K562 (cell line): Measurements from ENCODE around the gene HMG20B. TPM values are rescaled to one million over a fixed set of nuclear protein-coding genes. Genes with fewer than 3 reads are reported as not detected.

ENCODE experiments used
- BCL6 ChIP-seq: fragments of 250-450 bp; sonication (Bioruptor Pico); IDR thresholded peaks from 2 replicates; pipeline ENCODE4 v1.4.0; 2020
- EP400 ChIP-seq: fragments of 450-650 bp; IDR thresholded peaks from 2 replicates; pipeline ENCODE4 v1.6.1; 2017; ENCODE audit warnings: antibody characterized with exemption, mild to moderate bottlenecking, moderate library complexity
- FOXK2 ChIP-seq, 2 experiments: fragments of 450-650 bp; IDR thresholded peaks in 1 of 2; conservative IDR thresholded peaks in 1 of 2; 2 replicates each; pipeline ENCODE4 v1.6.1; 2016; ENCODE audit warnings: low read depth in 2 of 2, mild to moderate bottlenecking in 1 of 2
- GTF2F1 ChIP-seq: IDR thresholded peaks from 2 replicates; pipeline ENCODE4 v1.6.1; 2011; ENCODE audit warnings: low read depth, low read length, improper control_type of control experiment
- HDGF ChIP-seq: fragments of 450-650 bp; IDR thresholded peaks from 2 replicates; pipeline ENCODE4 v1.6.1; 2016
- KHSRP ChIP-seq: fragments of 450-650 bp; IDR thresholded peaks from 2 replicates; pipeline ENCODE4 v1.6.1; 2017
- MCM7 ChIP-seq, 2 experiments: fragments of 450-650 bp; IDR thresholded peaks; 2 replicates each; pipeline ENCODE4 v1.6.1; 2016 to 2018
- NEUROD1 ChIP-seq: fragments of 150-350 bp; IDR thresholded peaks from 2 replicates; pipeline ENCODE4 v1.6.1; 2014; ENCODE audit warnings: borderline replicate concordance, low read length, low read depth; ENCODE audit not compliant: partially characterized antibody
- NFIX ChIP-seq: fragments of 250-450 bp; sonication (Bioruptor Pico); IDR thresholded peaks from 2 replicates; pipeline ENCODE4 v1.4.0; 2020; ENCODE audit warnings: low read depth, mild to moderate bottlenecking, moderate library complexity
- POLR2B ChIP-seq: fragments of 450-650 bp; IDR thresholded peaks from 2 replicates; pipeline ENCODE4 v1.6.1; 2018; ENCODE audit warnings: low read depth; ENCODE audit not compliant: partially characterized antibody
- PPARD ChIP-seq: fragments of 250-450 bp; sonication (Bioruptor Pico); IDR thresholded peaks from 2 replicates; pipeline ENCODE4 v1.8.0; 2022; ENCODE audit warnings: inconsistent platforms, mild to moderate bottlenecking, moderate library complexity
- ZNF165 ChIP-seq: fragments of 250-450 bp; sonication (Bioruptor Pico); IDR thresholded peaks from 2 replicates; pipeline ENCODE4 v1.4.0; 2020; ENCODE audit warnings: borderline replicate concordance
- ZNF197 ChIP-seq: fragments of 200-800 bp; sonication (Bioruptor generic); IDR thresholded peaks from 2 replicates; pipeline ENCODE4 v1.6.1; 2016; ENCODE audit warnings: low read depth, missing genetic modification characterization, missing compliant biosample characterization
- polyA plus RNA-seq, 8 experiments: library from polyadenylated mRNA; depleted of rRNA in 4 of 8; stranded (reverse) in 5 of 8; unstranded in 3 of 8; fragments of >200 nt; fragmentation: Nextera tagmentation in 2 of 8; fragmentation: Illumina TruSeq in 1 of 8; extraction: Ambion mirVana in 2 of 8; extraction: Trizol in 1 of 8; gene quantifications; 2 replicates each; pipeline versions ENCODE4 v1.2.1 to v1.2.3, GENCODE V29; 2011 to 2014; ENCODE audit warnings: inconsistent platforms in 1 of 8, missing spikeins in 1 of 8
- total RNA-seq, 7 experiments: library from RNA; depleted of rRNA in 6 of 7; stranded (reverse); fragments of >200 nt in 6 of 7; fragmentation: Illumina TruSeq in 2 of 7; extraction: Trizol in 2 of 7; gene quantifications; 2 replicates each; pipeline versions ENCODE4 v1.2.1 to v1.2.3, GENCODE V29; 2011 to 2021; ENCODE audit warnings: low replicate concordance in 1 of 7
- TF ChIP-seq, protein P1 (sequence below): sonication (generic); formaldehyde crosslinking; IDR thresholded peaks from 2 replicates; pipeline ENCODE4 v1.8.0; 2022; ENCODE audit warnings: mild to moderate bottlenecking, missing genetic modification reagents
- TF ChIP-seq, protein P2 (sequence below): IDR thresholded peaks from 2 replicates; pipeline ENCODE4 v1.6.1; 2012; ENCODE audit warnings: low read depth, low read length, improper control_type of control experiment, borderline replicate concordance
- TF ChIP-seq, protein P3 (sequence below): fragments of 450-650 bp; formaldehyde crosslinking; IDR thresholded peaks from 2 replicates; pipeline ENCODE4 v1.4.0; 2022; ENCODE audit warnings: missing genetic modification characterization
- TF ChIP-seq, protein P4 (sequence below): fragments of 250-450 bp; sonication (Bioruptor Pico); IDR thresholded peaks from 2 replicates; pipeline ENCODE4 v1.5.0; 2021
- TF ChIP-seq, protein P5 (sequence below), 2 experiments: fragments of 450-650 bp; conservative IDR thresholded peaks; 2 replicates each; pipeline ENCODE4 v1.6.1; 2017; ENCODE audit warnings: mild to moderate bottlenecking in 2 of 2, moderate library complexity in 2 of 2
- TF ChIP-seq, protein P6 (sequence below): fragments of 450-650 bp; IDR thresholded peaks from 2 replicates; pipeline ENCODE4 v1.6.1; 2016; ENCODE audit warnings: low read depth, mild to moderate bottlenecking, moderate library complexity
- TF ChIP-seq, protein P7 (sequence below): sonication (generic); formaldehyde crosslinking; IDR thresholded peaks from 2 replicates; pipeline ENCODE4 v1.8.0; 2022; ENCODE audit warnings: mild to moderate bottlenecking, missing genetic modification reagents

Gene HMG20B
- total and polyA plus RNA-seq, 9 of the 15 experiments (the other 6 are each of a cell fraction or from before 2014, with no cell fraction given): 0.35 to 172 (median 38.6) TPM

DNA sequence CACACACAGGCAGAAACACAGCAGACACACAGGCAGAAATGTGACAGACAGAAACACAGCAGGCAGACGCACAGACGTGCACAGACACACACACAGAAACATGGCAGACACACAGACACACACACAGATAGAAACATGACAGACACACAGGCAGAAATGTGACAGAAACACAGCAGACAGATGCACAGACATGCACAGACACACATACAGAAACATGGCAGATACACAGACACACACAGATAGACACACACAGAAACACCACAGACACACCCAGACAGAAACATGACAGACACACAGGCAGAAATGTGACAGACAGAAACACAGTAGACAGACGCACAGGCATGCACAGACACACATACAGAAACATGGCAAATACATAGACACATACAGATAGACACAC is 32.6 kb downstream of the HMG20B start (continued):
- TF ChIP-seq, protein P1, sequence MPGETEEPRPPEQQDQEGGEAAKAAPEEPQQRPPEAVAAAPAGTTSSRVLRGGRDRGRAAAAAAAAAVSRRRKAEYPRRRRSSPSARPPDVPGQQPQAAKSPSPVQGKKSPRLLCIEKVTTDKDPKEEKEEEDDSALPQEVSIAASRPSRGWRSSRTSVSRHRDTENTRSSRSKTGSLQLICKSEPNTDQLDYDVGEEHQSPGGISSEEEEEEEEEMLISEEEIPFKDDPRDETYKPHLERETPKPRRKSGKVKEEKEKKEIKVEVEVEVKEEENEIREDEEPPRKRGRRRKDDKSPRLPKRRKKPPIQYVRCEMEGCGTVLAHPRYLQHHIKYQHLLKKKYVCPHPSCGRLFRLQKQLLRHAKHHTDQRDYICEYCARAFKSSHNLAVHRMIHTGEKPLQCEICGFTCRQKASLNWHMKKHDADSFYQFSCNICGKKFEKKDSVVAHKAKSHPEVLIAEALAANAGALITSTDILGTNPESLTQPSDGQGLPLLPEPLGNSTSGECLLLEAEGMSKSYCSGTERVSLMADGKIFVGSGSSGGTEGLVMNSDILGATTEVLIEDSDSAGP: no peak
- TF ChIP-seq KHSRP (0 out of 2 replicates have a peak, but pooled peaks have one; percentile 41), ZNF165 (no peak), POLR2B (peak; percentile 14), BCL6 (CRISPR knock-in tag) (no peak), ZNF197 (CRISPR knock-in tag) (no peak), HDGF (peak; percentile 70; the same call in 1 of the 2 replicates), FOXK2 (conservative IDR thresholded peaks at IDR 0.05 in 1 of 2, IDR thresholded peaks at IDR 0.05 in 1 of 2; ENCODE audit: low read depth in 2 of 2) (peak in 1 of 2 experiments; percentile 69; a peak in 2 of 4 replicates), NEUROD1 (no peak), MCM7 (IDR thresholded peaks at IDR 0.05) (peak in 1 of 2 experiments; percentile 57; a peak in 1 of 4 replicates), GTF2F1 (no peak), EP400 (no peak), NFIX (no peak), PPARD (CRISPR knock-in tag) (no peak)
- TF ChIP-seq, protein P2, sequence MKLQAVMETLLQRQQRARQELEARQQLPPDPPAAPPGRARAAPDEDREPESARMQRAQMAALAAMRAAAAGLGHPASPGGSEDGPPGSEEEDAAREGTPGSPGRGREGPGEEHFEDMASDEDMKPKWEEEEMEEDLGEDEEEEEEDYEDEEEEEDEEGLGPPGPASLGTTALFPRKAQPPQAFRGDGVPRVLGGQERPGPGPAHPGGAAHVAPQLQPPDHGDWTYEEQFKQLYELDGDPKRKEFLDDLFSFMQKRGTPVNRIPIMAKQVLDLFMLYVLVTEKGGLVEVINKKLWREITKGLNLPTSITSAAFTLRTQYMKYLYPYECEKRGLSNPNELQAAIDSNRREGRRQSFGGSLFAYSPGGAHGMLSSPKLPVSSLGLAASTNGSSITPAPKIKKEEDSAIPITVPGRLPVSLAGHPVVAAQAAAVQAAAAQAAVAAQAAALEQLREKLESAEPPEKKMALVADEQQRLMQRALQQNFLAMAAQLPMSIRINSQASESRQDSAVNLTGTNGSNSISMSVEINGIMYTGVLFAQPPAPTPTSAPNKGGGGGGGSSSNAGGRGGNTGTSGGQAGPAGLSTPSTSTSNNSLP: no peak
- TF ChIP-seq, protein P3, sequence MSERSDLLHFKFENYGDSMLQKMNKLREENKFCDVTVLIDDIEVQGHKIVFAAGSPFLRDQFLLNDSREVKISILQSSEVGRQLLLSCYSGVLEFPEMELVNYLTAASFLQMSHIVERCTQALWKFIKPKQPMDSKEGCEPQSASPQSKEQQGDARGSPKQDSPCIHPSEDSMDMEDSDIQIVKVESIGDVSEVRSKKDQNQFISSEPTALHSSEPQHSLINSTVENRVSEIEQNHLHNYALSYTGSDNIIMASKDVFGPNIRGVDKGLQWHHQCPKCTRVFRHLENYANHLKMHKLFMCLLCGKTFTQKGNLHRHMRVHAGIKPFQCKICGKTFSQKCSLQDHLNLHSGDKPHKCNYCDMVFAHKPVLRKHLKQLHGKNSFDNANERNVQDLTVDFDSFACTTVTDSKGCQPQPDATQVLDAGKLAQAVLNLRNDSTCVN (CRISPR knock-in tag): no peak
- TF ChIP-seq, protein P4, sequence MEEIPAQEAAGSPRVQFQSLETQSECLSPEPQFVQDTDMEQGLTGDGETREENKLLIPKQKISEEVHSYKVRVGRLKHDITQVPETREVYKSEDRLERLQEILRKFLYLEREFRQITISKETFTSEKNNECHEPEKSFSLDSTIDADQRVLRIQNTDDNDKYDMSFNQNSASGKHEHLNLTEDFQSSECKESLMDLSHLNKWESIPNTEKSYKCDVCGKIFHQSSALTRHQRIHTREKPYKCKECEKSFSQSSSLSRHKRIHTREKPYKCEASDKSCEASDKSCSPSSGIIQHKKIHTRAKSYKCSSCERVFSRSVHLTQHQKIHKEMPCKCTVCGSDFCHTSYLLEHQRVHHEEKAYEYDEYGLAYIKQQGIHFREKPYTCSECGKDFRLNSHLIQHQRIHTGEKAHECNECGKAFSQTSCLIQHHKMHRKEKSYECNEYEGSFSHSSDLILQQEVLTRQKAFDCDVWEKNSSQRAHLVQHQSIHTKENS (CRISPR knock-in tag): no peak
- TF ChIP-seq, protein P5, sequence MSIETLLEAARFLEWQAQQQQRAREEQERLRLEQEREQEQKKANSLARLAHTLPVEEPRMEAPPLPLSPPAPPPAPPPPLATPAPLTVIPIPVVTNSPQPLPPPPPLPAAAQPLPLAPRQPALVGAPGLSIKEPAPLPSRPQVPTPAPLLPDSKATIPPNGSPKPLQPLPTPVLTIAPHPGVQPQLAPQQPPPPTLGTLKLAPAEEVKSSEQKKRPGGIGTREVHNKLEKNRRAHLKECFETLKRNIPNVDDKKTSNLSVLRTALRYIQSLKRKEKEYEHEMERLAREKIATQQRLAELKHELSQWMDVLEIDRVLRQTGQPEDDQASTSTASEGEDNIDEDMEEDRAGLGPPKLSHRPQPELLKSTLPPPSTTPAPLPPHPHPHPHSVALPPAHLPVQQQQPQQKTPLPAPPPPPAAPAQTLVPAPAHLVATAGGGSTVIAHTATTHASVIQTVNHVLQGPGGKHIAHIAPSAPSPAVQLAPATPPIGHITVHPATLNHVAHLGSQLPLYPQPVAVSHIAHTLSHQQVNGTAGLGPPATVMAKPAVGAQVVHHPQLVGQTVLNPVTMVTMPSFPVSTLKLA (conservative IDR thresholded peaks at IDR 0.05): peak in 1 of 2 experiments; percentile 10; a peak in 1 of 4 replicates
- TF ChIP-seq, protein P6, sequence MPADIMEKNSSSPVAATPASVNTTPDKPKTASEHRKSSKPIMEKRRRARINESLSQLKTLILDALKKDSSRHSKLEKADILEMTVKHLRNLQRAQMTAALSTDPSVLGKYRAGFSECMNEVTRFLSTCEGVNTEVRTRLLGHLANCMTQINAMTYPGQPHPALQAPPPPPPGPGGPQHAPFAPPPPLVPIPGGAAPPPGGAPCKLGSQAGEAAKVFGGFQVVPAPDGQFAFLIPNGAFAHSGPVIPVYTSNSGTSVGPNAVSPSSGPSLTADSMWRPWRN: no peak
- TF ChIP-seq, protein P7, sequence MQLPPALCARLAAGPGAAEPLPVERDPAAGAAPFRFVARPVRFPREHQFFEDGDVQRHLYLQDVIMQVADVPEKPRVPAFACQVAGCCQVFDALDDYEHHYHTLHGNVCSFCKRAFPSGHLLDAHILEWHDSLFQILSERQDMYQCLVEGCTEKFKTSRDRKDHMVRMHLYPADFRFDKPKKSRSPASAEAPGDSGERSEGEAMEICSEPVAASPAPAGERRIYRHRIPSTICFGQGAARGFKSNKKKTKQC (CRISPR knock-in tag): no peak
